ENCODE measurements around the gene RFNG. TPM values are rescaled to one million over a fixed set of nuclear protein-coding genes. Genes with fewer than 3 reads are reported as not detected.

Gene RFNG
- total RNA-seq, 1 experiment from 2014 or later, result 43.4 TPM

GRCh38 chr17:82084373-82085030 lies 32.9 kb upstream of the RFNG start:
- CTCF ChIA-PET, result no interaction called here
- H3K36me3 ChIP-seq (ENCODE audit: control insufficient read depth, insufficient read depth, low read length), result peaks cover 21% of the 10 kb centered on the region
- BruUV-seq (replicated peaks), result no TSS peak
- H3K27me3 ChIP-seq (ENCODE audit: control insufficient read depth, insufficient read depth, low read length), result no peaks in the 10 kb centered on the region
- POLR2A ChIA-PET, result no interaction called here
- H3K27ac ChIP-seq (ENCODE audit: low read length), result no peak overlapping the region
- H3K4me1 ChIP-seq (ENCODE audit: control insufficient read depth, insufficient read depth, low read length), result peaks cover 5% of the 10 kb centered on the region
- DNase-seq (ENCODE audit: low read depth, low spot score), result no peak
- no peaks in the 10 kb centered on the region for H3K9me3 ChIP-seq (ENCODE audit: control insufficient read depth, insufficient read depth, low read depth, low read length)
- ATAC-seq, result no peak
- in situ Hi-C loops (cut with HindIII; ENCODE audit: low pct_unique_long_range_greater_than_20kb, low sequenced_read_pairs) (no loop called here), intact Hi-C loops (cut with micrococcal nuclease; ENCODE audit: unreplicated experiment) (no loop called here)
- TF ChIP-seq SIN3A (IDR thresholded peaks at IDR 0.05; ENCODE audit: borderline replicate concordance, insufficient read depth, low read depth, low read length) (no peak), REST (IDR thresholded peaks at IDR 0.05; ENCODE audit: insufficient read depth in 1 of 2, low read depth in 2 of 2, low read length in 1 of 2) (no peak), TCF7L2 (IDR thresholded peaks at IDR 0.05; ENCODE audit: low read depth, low read length) (no peak), POLR2AphosphoS5 (IDR thresholded peaks at IDR 0.05; ENCODE audit: low read depth, low read length) (no peak; the same call in 1 of the 2 replicates), CTCF (IDR thresholded peaks at IDR 0.05) (no peak)
- H3K4me3 ChIP-seq (ENCODE audit: low read depth in 2 of 2, low read length in 2 of 2), result no peak overlapping the region

- intact Hi-C loops (cut with micrococcal nuclease; ENCODE audit: unreplicated experiment), result no loop called here
- peaks cover 17% of the 10 kb centered on the region for H3K36me3 ChIP-seq (ENCODE audit: control insufficient read depth, insufficient read depth, low read length)
- no peak for ATAC-seq
Observed at GRCh38 chr17:82083533-82084359, 32.1 kb upstream of the RFNG start.

More at GRCh38 chr17:82083533-82084359, 32.1 kb upstream of the RFNG start:
- BruUV-seq (replicated peaks), result no TSS peak
- CTCF ChIA-PET, result no interaction called here
- TF ChIP-seq POLR2AphosphoS5 (IDR thresholded peaks at IDR 0.05; ENCODE audit: low read depth, low read length), result no peak
- TF ChIP-seq CTCF (IDR thresholded peaks at IDR 0.05), result no peak
- no peak for TF ChIP-seq REST (IDR thresholded peaks at IDR 0.05; ENCODE audit: insufficient read depth in 1 of 2, low read depth in 2 of 2, low read length in 1 of 2)
- TF ChIP-seq TCF7L2 (IDR thresholded peaks at IDR 0.05; ENCODE audit: low read depth, low read length), result no peak
- no peak for TF ChIP-seq SIN3A (IDR thresholded peaks at IDR 0.05; ENCODE audit: borderline replicate concordance, insufficient read depth, low read depth, low read length)
- POLR2A ChIA-PET, result no interaction called here
- Histone ChIP-seq H3K27ac (ENCODE audit: low read length) (no peak overlapping the region), H3K9me3 (ENCODE audit: control insufficient read depth, insufficient read depth, low read depth, low read length) (no peaks in the 10 kb centered on the region), H3K4me1 (ENCODE audit: control insufficient read depth, insufficient read depth, low read length) (peaks cover 5% of the 10 kb centered on the region), H3K4me3 (ENCODE audit: low read depth in 2 of 2, low read length in 2 of 2) (no peak overlapping the region), H3K27me3 (ENCODE audit: control insufficient read depth, insufficient read depth, low read length) (no peaks in the 10 kb centered on the region)
- in situ Hi-C loops (cut with HindIII; ENCODE audit: low pct_unique_long_range_greater_than_20kb, low sequenced_read_pairs), result no loop called here
- DNase-seq (ENCODE audit: low read depth, low spot score), result no peak

All from Panc1 (cell line).